Measurements from ENCODE around the gene IKZF4. TPM values are rescaled to one million over a fixed set of nuclear protein-coding genes. Genes with fewer than 3 reads are reported as not detected.

Gene IKZF4
- total RNA-seq, 4 donors from 2014 or later: 1.9 to 6.2 (median 3.9) TPM

DNA sequence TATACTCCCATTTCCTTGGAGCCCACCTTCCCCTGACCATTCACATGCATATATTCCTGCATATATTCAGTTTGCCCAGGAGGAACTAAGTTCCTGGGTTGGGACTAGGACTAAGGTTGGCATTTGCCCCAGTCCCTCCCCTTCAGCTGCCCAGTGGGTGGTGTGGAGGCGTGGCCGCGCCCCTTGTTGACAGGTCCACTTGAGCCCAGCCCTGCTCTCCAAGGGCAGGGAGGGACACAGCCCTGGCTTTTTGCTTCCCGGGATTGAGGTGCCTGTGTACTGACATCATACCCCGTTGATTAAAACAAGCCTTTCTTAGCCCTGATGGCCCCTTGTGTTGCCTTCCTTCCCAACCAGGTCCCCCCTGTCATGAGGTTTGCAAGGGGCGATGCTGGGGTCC lies 66.4 kb downstream of the IKZF4 start:
- H3K36me3 ChIP-seq: peaks cover 0 to 8% (median 0%) of the 10 kb centered on the region in 4 donors
- H3K27me3 ChIP-seq: no peaks in the 10 kb centered on the region
- peak; percentile 91 for DNase-seq
- in situ Hi-C loops (cut with MboI; ENCODE audit: low pct_ligation_motif_present in 1 of 4, low pct_unique_long_range_greater_than_20kb in 1 of 4, low sequenced_read_pairs in 3 of 4): no loop called here
- 49% methylated on average over 6 of the region's 6 CpGs; no CpG with 5 or more reads in 1 of the 2 donors for WGBS, 2 donors (ENCODE audit: low coverage in 1 of 2)
- H3K4me1 ChIP-seq: peaks cover 3 to 52% (median 31%) of the 10 kb centered on the region in 4 donors
- no peak overlapping the region for H3K4me3 ChIP-seq
- TF ChIP-seq POLR2AphosphoS5 (IDR thresholded peaks at IDR 0.05) (peak in 2 of 3 donors; percentile 26 to 62), POLR2A (IDR thresholded peaks at IDR 0.05) (peak; percentile 8), CTCF (IDR thresholded peaks at IDR 0.05) (no peak)
- H3K27ac ChIP-seq: peak overlapping the region; percentile 65 to 94 (median 72)
- H3K9me3 ChIP-seq: no peaks in the 10 kb centered on the region
- intact Hi-C loops (cut with DNase I; ENCODE audit: low total_unique reads): no loop called here

Other genes starting within 250 kb of the IKZF4 start
- gene SARNP, start 203.3 kb upstream of the IKZF4 start, total RNA-seq: 10 to 100 TPM; 38.0 to 50.7 (median 45.0) TPM
- 10 to 100 TPM in 2 of 4 donors, 1 to 10 TPM in 2; 3.7 to 40.3 (median 21.7) TPM for gene ORMDL2, start 203.0 kb upstream of the IKZF4 start, total RNA-seq
- gene DNAJC14, start 191.5 kb upstream of the IKZF4 start, total RNA-seq: 10 to 100 TPM; 10.3 to 35.4 (median 24.1) TPM
- 10 to 100 TPM in 2 of 4 donors, 1 to 10 TPM in 2; 5.2 to 29.2 (median 14.8) TPM for gene MMP19, start 178.1 kb upstream of the IKZF4 start, total RNA-seq
- 10 to 100 TPM; 35.2 to 56.4 (median 47.8) TPM for gene PYM1, start 93.1 kb upstream of the IKZF4 start, total RNA-seq
- gene DGKA, start 89.9 kb upstream of the IKZF4 start, total RNA-seq: 100 to 1,000 TPM; 101 to 268 (median 138) TPM
- 1 to 10 TPM in 3 of 4 donors, not detected in 1; 2.4 to 7.0 (median 4.9) TPM for gene PMEL, start 55.0 kb upstream of the IKZF4 start, total RNA-seq
- 10 to 100 TPM in 3 of 4 donors, 1 to 10 TPM in 1; 6.7 to 22.3 (median 11.1) TPM for gene CDK2, start 54.2 kb upstream of the IKZF4 start, total RNA-seq
- gene RAB5B, start 47.0 kb upstream of the IKZF4 start, total RNA-seq: 10 to 100 TPM; 66.3 to 97.5 (median 88.4) TPM
- 10 to 100 TPM; 30.1 to 45.3 (median 33.9) TPM for gene SUOX, start 23.8 kb upstream of the IKZF4 start, total RNA-seq
- 1,000 to 10,000 TPM in 2 of 4 donors, 100 to 1,000 TPM in 2; 283 to 2,670 (median 937) TPM for gene RPS26, start 20.9 kb downstream of the IKZF4 start, total RNA-seq
- 100 to 1,000 TPM; 270 to 634 (median 340) TPM for gene ERBB3, start 59.1 kb downstream of the IKZF4 start, total RNA-seq
- 10 to 100 TPM; 22.1 to 63.0 (median 44.8) TPM for gene PA2G4, start 83.5 kb downstream of the IKZF4 start, total RNA-seq
- 1,000 to 10,000 TPM in 2 of 4 donors, 100 to 1,000 TPM in 2; 841 to 2,950 (median 1,684) TPM for gene RPL41, start 95.6 kb downstream of the IKZF4 start, total RNA-seq
- 10 to 100 TPM in 1 of 4 donors, 1 to 10 TPM in 3; 3.7 to 10.1 (median 4.5) TPM for gene ZC3H10, start 97.2 kb downstream of the IKZF4 start, total RNA-seq
- 100 to 1,000 TPM in 2 of 4 donors, 10 to 100 TPM in 2; 94.2 to 133 (median 97.9) TPM for gene ESYT1, start 107.2 kb downstream of the IKZF4 start, total RNA-seq
- 10 to 100 TPM in 3 of 4 donors, not detected in 1; 26.4 to 30.0 (median 26.7) TPM for gene MYL6B, start 131.5 kb downstream of the IKZF4 start, total RNA-seq
- 1,000 to 10,000 TPM; 1,233 to 3,440 (median 2,458) TPM for gene MYL6, start 137.3 kb downstream of the IKZF4 start, total RNA-seq
- 100 to 1,000 TPM in 3 of 4 donors, 10 to 100 TPM in 1; 63.8 to 231 (median 135) TPM for gene SMARCC2, start 168.4 kb downstream of the IKZF4 start, total RNA-seq
- 10 to 100 TPM; 39.0 to 51.3 (median 42.7) TPM for gene RNF41, start 200.9 kb downstream of the IKZF4 start, total RNA-seq
- 10 to 100 TPM in 3 of 4 donors, 1 to 10 TPM in 1; 4.9 to 26.8 (median 15.5) TPM for gene NABP2, start 203.3 kb downstream of the IKZF4 start, total RNA-seq
- 100 to 1,000 TPM; 225 to 325 (median 283) TPM for gene SLC39A5, start 209.0 kb downstream of the IKZF4 start, total RNA-seq
- 100 to 1,000 TPM in 1 of 4 donors, 10 to 100 TPM in 3; 28.4 to 120 (median 40.0) TPM for gene ANKRD52, start 237.3 kb downstream of the IKZF4 start, total RNA-seq
- 10 to 100 TPM in 3 of 4 donors, 1 to 10 TPM in 1; 6.7 to 51.5 (median 27.9) TPM for gene COQ10A, start 245.9 kb downstream of the IKZF4 start, total RNA-seq

Measured in transverse colon (tissue), 4 donors.